COLO668 (cell line): ENCODE measurements around the gene NBDY.
"Not testable (repeated sequence)": the region's sequence is repeated elsewhere in the genome, so short reads cannot be mapped to it uniquely, and the experiment has no call there.

Experiments used
- DNase-seq: peaks from one replicate; lab custom pipeline; 2025; ENCODE audit not compliant: unreplicated experiment; lab: John Stamatoyannopoulos, UW

Gene NBDY

GRCh38 chrX:56764153-56764974 is 35.3 kb downstream of the NBDY start:
- no peak for DNase-seq

- no peak for DNase-seq
These were observed 36.1 kb downstream of the NBDY start for GRCh38 chrX:56764975-56765791.

GRCh38 chrX:56765811-56766553 is 36.9 kb downstream of the NBDY start:
- no peak for DNase-seq

- DNase-seq, result no peak
These were observed 37.7 kb downstream of the NBDY start for GRCh38 chrX:56766554-56767347.

GRCh38 chrX:56767348-56768119 is 38.5 kb downstream of the NBDY start:
- not testable (repeated sequence) for DNase-seq

- DNase-seq, result not testable (repeated sequence)
These were observed 39.1 kb downstream of the NBDY start for GRCh38 chrX:56768120-56768660.

- DNase-seq, result not testable (repeated sequence)
These were observed 43.9 kb downstream of the NBDY start for GRCh38 chrX:56772675-56773521.

- DNase-seq, result not testable (repeated sequence)
These were observed 44.5 kb downstream of the NBDY start for GRCh38 chrX:56773522-56774060.

GRCh38 chrX:56778099-56778923 is 49.3 kb downstream of the NBDY start:
- DNase-seq, result not testable (repeated sequence)

GRCh38 chrX:56778924-56779468 is 50.0 kb downstream of the NBDY start:
- DNase-seq, result not testable (repeated sequence)

GRCh38 chrX:56780681-56781649 is 51.9 kb downstream of the NBDY start:
- DNase-seq, result not testable (repeated sequence)

- no peak for DNase-seq
These were observed 53.3 kb downstream of the NBDY start for GRCh38 chrX:56782352-56782751.

- no peak for DNase-seq
These were observed 53.9 kb downstream of the NBDY start for GRCh38 chrX:56782791-56783449.

- DNase-seq, result no peak
These were observed 54.4 kb downstream of the NBDY start for GRCh38 chrX:56783450-56783831.

- DNase-seq, result no peak
These were observed 55.1 kb downstream of the NBDY start for GRCh38 chrX:56783996-56784620.
